HEK293 (cell line): ENCODE measurements around the gene TBX6.

Experiments used
- FEZF1 ChIP-seq: fragments of 450-650 bp; formaldehyde crosslinking; IDR thresholded peaks from 2 replicates; pipeline ENCODE4 v1.5.1; 2016; ENCODE audit warnings: missing biosample characterization, missing genetic modification characterization
- KLF16 ChIP-seq: fragments of 450-650 bp; formaldehyde crosslinking; IDR thresholded peaks from 2 replicates; pipeline ENCODE4 v1.5.1; 2017; ENCODE audit warnings: missing biosample characterization, missing genetic modification characterization
- KLF17 ChIP-seq: fragments of 450-650 bp; formaldehyde crosslinking; IDR thresholded peaks from 2 replicates; pipeline ENCODE4 v1.5.1; 2016; ENCODE audit warnings: missing biosample characterization, missing genetic modification characterization
- PRDM1 ChIP-seq: fragments of 450-650 bp; formaldehyde crosslinking; IDR thresholded peaks from 2 replicates; pipeline ENCODE4; 2016; ENCODE audit warnings: missing biosample characterization, missing genetic modification characterization
- RBAK ChIP-seq: fragments of 450-650 bp; formaldehyde crosslinking; IDR thresholded peaks from 2 replicates; pipeline ENCODE4 v1.5.1; 2016; ENCODE audit warnings: missing biosample characterization, missing genetic modification characterization
- SP3 ChIP-seq: fragments of 450-650 bp; formaldehyde crosslinking; IDR thresholded peaks from 2 replicates; pipeline ENCODE4 v1.5.1; 2016; ENCODE audit warnings: missing biosample characterization, missing genetic modification characterization
- ZBTB1 ChIP-seq: fragments of 450-650 bp; formaldehyde crosslinking; IDR thresholded peaks from 2 replicates; pipeline ENCODE4 v1.5.1; 2016; ENCODE audit warnings: missing biosample characterization, missing genetic modification characterization
- ZBTB11 ChIP-seq: fragments of 450-650 bp; formaldehyde crosslinking; conservative IDR thresholded peaks from 2 replicates; pipeline ENCODE4 v1.5.1; 2016; ENCODE audit warnings: low read depth, missing biosample characterization, missing genetic modification characterization
- ZBTB44 ChIP-seq: fragments of 450-650 bp; IDR thresholded peaks from 2 replicates; pipeline ENCODE4 v1.5.1; 2018; ENCODE audit warnings: missing biosample characterization, mild to moderate bottlenecking, missing genetic modification characterization
- ZBTB8A ChIP-seq: fragments of 450-650 bp; formaldehyde crosslinking; IDR thresholded peaks from 2 replicates; pipeline ENCODE4 v1.5.1; 2016; ENCODE audit warnings: missing biosample characterization, missing genetic modification characterization
- ZFP41 ChIP-seq: fragments of 450-650 bp; formaldehyde crosslinking; IDR thresholded peaks from 2 replicates; pipeline ENCODE4 v1.5.1; 2016; ENCODE audit warnings: missing biosample characterization, missing genetic modification characterization, borderline replicate concordance
- ZIC2 ChIP-seq: fragments of 450-650 bp; formaldehyde crosslinking; IDR thresholded peaks from 2 replicates; pipeline ENCODE4 v1.5.1; 2016; ENCODE audit warnings: missing biosample characterization, missing genetic modification characterization
- ZNF114 ChIP-seq: fragments of 450-650 bp; formaldehyde crosslinking; IDR thresholded peaks from 2 replicates; pipeline ENCODE4 v1.5.0; 2017; ENCODE audit warnings: missing biosample characterization, missing genetic modification characterization
- ZNF169 ChIP-seq: fragments of 450-650 bp; formaldehyde crosslinking; IDR thresholded peaks from 2 replicates; pipeline ENCODE4 v1.5.1; 2016; ENCODE audit warnings: missing biosample characterization, missing genetic modification characterization
- ZNF24 ChIP-seq: fragments of 450-650 bp; formaldehyde crosslinking; IDR thresholded peaks from 2 replicates; pipeline ENCODE4 v1.5.1; 2016; ENCODE audit warnings: missing biosample characterization, missing genetic modification characterization
- ZNF311 ChIP-seq: fragments of 450-650 bp; formaldehyde crosslinking; IDR thresholded peaks from 2 replicates; pipeline ENCODE4 v1.5.1; 2017; ENCODE audit warnings: missing biosample characterization, missing genetic modification characterization, borderline replicate concordance
- ZNF341 ChIP-seq: fragments of 450-650 bp; formaldehyde crosslinking; IDR thresholded peaks from 2 replicates; pipeline ENCODE4; 2016; ENCODE audit warnings: low read depth, missing biosample characterization, missing genetic modification characterization
- ZNF37A ChIP-seq: fragments of 450-650 bp; IDR thresholded peaks from 2 replicates; pipeline ENCODE4 v1.5.1; 2018; ENCODE audit warnings: missing biosample characterization, missing genetic modification characterization
- ZNF501 ChIP-seq: fragments of 450-650 bp; formaldehyde crosslinking; IDR thresholded peaks from 2 replicates; pipeline ENCODE4 v1.5.1; 2016; ENCODE audit warnings: missing biosample characterization, missing genetic modification characterization
- ZNF514 ChIP-seq: fragments of 450-650 bp; formaldehyde crosslinking; IDR thresholded peaks from 2 replicates; pipeline ENCODE4 v1.5.1; 2016; ENCODE audit warnings: missing biosample characterization, missing genetic modification characterization
- ZNF561 ChIP-seq: fragments of 450-650 bp; IDR thresholded peaks from 2 replicates; pipeline ENCODE4 v1.5.1; 2018; ENCODE audit warnings: missing biosample characterization, missing genetic modification characterization, borderline replicate concordance
- ZNF624 ChIP-seq: fragments of 450-650 bp; formaldehyde crosslinking; IDR thresholded peaks from 2 replicates; pipeline ENCODE4 v1.5.1; 2017; ENCODE audit warnings: missing biosample characterization, missing genetic modification characterization
- ZNF629 ChIP-seq: fragments of 450-650 bp; formaldehyde crosslinking; IDR thresholded peaks from 2 replicates; pipeline ENCODE4 v1.5.1; 2017; ENCODE audit warnings: missing biosample characterization, missing genetic modification characterization
- ZNF658 ChIP-seq: fragments of 450-650 bp; formaldehyde crosslinking; IDR thresholded peaks from 2 replicates; pipeline ENCODE4; 2016; ENCODE audit warnings: missing biosample characterization, missing genetic modification characterization
- ZNF664 ChIP-seq: fragments of 450-650 bp; formaldehyde crosslinking; IDR thresholded peaks from 2 replicates; pipeline ENCODE4 v1.5.1; 2016; ENCODE audit warnings: missing biosample characterization, missing genetic modification characterization
- ZNF747 ChIP-seq: fragments of 450-650 bp; formaldehyde crosslinking; IDR thresholded peaks from 2 replicates; pipeline ENCODE4 v1.5.1; 2016; ENCODE audit warnings: missing biosample characterization, missing genetic modification characterization
- ZNF785 ChIP-seq: fragments of 450-650 bp; formaldehyde crosslinking; IDR thresholded peaks from 2 replicates; pipeline ENCODE4 v1.5.1; 2016; ENCODE audit warnings: missing biosample characterization, missing genetic modification characterization
- ZNF791 ChIP-seq: fragments of 450-650 bp; formaldehyde crosslinking; IDR thresholded peaks from 2 replicates; pipeline ENCODE4 v1.5.1; 2016; ENCODE audit warnings: missing biosample characterization, missing genetic modification characterization
- ZNF837 ChIP-seq: fragments of 450-650 bp; formaldehyde crosslinking; IDR thresholded peaks from 2 replicates; pipeline ENCODE4 v1.5.1; 2016; ENCODE audit warnings: missing biosample characterization, missing genetic modification characterization
- ZNF843 ChIP-seq: fragments of 450-650 bp; formaldehyde crosslinking; IDR thresholded peaks from 2 replicates; pipeline ENCODE4 v1.5.1; 2016; ENCODE audit warnings: missing biosample characterization, missing genetic modification characterization
- ZXDB ChIP-seq: fragments of 450-650 bp; formaldehyde crosslinking; IDR thresholded peaks from 2 replicates; pipeline ENCODE4 v1.5.1; 2016; ENCODE audit warnings: missing biosample characterization, missing genetic modification characterization
- TF ChIP-seq, protein P1 (sequence below): fragments of 450-650 bp; formaldehyde crosslinking; IDR thresholded peaks from 2 replicates; pipeline ENCODE4 v1.5.1; 2016; ENCODE audit warnings: missing biosample characterization, missing genetic modification characterization
- TF ChIP-seq, protein P2 (sequence below): fragments of 450-650 bp; formaldehyde crosslinking; IDR thresholded peaks from 2 replicates; pipeline ENCODE4 v1.5.1; 2016; ENCODE audit warnings: missing biosample characterization, missing genetic modification characterization

TBX6 gene

DNA sequence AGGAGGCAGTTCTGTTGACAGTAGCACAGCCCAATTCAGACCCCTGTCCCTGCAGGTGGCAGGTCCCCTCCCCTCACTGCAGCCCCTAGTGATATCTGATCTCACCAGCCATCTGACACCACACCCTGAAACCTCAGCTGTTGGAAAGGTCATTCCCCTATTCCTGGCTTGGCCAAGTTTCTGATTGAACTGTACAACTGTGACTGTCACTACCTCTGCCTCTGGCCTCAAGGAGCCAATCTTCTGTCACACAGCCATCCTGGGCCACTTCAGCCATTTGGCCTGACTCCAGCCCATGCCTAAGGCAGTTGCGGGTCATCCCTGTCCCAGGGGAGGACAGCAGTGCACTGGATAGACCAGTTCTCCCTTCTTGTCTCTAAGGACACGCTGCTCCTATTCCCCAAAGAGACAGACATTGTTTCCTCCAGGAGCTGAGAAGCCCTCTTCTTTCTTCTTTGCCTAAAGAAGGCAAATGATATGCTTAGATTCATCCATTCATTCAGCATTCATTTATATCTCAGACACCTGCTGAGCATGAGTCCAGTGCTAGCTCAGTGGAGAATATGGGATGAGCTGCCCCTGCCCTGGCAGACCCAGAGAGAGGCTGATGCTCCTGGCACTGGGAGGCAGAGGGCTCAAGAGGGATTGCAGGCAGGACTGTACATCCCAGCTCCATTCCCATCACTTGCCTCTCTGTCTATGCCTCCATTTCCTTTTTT is 30.7 kb downstream of the TBX6 start (continued):
- TF ChIP-seq KLF16 (tag by site-specific recombination) (no peak), SP3 (tag by site-specific recombination) (no peak), ZBTB1 (tag by site-specific recombination) (no peak), ZNF664 (tag by site-specific recombination) (no peak), ZIC2 (tag by site-specific recombination) (peak; percentile 43), ZNF311 (no peak), ZNF837 (tag by site-specific recombination) (no peak), ZNF169 (tag by site-specific recombination) (no peak), ZNF24 (tag by site-specific recombination) (no peak), ZNF501 (tag by site-specific recombination) (no peak), ZNF561 (tag by site-specific recombination) (no peak), ZXDB (no peak), KLF17 (tag by site-specific recombination) (no peak), ZNF37A (tag by site-specific recombination) (no peak), ZNF629 (no peak; the same call in 1 of the 2 replicates), ZNF843 (tag by site-specific recombination) (no peak), ZNF658 (no peak), ZNF514 (tag by site-specific recombination) (no peak), ZNF341 (tag by site-specific recombination) (0 out of 2 replicates have a peak, but pooled peaks have one; percentile 26), ZNF114 (no peak), ZBTB8A (tag by site-specific recombination) (no peak), ZNF785 (tag by site-specific recombination) (no peak), FEZF1 (no peak), ZBTB44 (tag by site-specific recombination) (no peak), ZNF747 (tag by site-specific recombination) (no peak), PRDM1 (tag by site-specific recombination) (no peak), ZBTB11 (tag by site-specific recombination) (no peak), ZNF624 (tag by site-specific recombination) (no peak), ZFP41 (no peak), ZNF791 (tag by site-specific recombination) (no peak), RBAK (no peak)
- TF ChIP-seq, protein P1, sequence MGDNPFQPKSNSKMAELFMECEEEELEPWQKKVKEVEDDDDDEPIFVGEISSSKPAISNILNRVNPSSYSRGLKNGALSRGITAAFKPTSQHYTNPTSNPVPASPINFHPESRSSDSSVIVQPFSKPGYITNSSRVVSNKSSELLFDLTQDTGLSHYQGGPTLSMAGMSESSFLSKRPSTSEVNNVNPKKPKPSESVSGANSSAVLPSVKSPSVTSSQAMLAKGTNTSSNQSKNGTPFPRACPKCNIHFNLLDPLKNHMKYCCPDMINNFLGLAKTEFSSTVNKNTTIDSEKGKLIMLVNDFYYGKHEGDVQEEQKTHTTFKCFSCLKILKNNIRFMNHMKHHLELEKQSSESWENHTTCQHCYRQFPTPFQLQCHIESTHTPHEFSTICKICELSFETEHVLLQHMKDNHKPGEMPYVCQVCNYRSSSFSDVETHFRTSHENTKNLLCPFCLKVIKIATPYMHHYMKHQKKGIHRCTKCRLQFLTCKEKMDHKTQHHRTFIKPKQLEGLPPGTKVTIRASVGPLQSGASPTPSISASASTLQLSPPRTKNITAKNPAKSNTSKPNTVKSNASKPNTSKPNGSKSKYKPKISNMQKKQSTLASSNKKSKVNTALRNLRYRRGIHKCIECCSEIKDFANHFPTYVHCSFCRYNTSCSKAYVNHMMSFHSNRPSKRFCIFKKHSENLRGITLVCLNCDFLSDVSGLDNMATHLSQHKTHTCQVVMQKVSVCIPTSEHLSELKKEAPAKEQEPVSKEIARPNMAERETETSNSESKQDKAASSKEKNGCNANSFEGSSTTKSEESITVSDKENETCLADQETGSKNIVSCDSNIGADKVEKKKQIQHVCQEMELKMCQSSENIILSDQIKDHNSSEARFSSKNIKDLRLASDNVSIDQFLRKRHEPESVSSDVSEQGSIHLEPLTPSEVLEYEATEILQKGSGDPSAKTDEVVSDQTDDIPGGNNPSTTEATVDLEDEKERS = no peak
- TF ChIP-seq, protein P2, sequence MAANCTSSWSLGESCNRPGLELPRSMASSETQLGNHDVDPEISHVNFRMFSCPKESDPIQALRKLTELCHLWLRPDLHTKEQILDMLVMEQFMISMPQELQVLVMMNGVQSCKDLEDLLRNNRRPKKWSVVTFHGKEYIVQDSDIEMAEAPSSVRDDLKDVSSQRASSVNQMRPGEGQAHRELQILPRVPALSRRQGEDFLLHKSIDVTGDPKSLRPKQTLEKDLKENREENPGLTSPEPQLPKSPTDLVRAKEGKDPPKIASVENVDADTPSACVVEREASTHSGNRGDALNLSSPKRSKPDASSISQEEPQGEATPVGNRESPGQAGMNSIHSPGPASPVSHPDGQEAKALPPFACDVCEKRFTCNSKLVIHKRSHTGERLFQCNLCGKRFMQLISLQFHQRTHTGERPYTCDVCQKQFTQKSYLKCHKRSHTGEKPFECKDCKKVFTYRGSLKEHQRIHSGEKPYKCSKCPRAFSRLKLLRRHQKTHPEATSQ = no peak
